BLaER1 treated with 17β-estradiol and CSF1 and Interleukin-3, amounts not matched to agents 10 nM and 100 nM (cell line): ENCODE results near the gene ARHGEF40.

Experiments used
- H3K27ac ChIP-seq, 11 experiments: shearing (Covaris generic); formaldehyde crosslinking; 2 replicates each; pipeline ENCODE4 v1.8.1; 2022
- H3K27me3 ChIP-seq, 11 experiments: shearing (Covaris generic); formaldehyde crosslinking; 2 replicates each; pipeline ENCODE4 v1.8.1; 2022
- H3K36me3 ChIP-seq, 11 experiments: shearing (Covaris generic); formaldehyde crosslinking; 2 replicates each; pipeline ENCODE4 v1.8.1; 2022
- H3K4me1 ChIP-seq, 10 experiments: shearing (Covaris generic); formaldehyde crosslinking; 2 replicates each; pipeline ENCODE4 v1.8.1; 2022
- H3K4me2 ChIP-seq, 11 experiments: shearing (Covaris generic); formaldehyde crosslinking; 2 replicates each; pipeline ENCODE4 v1.8.1; 2022
- H3K4me3 ChIP-seq, 10 experiments: shearing (Covaris generic); formaldehyde crosslinking; 2 replicates each; pipeline ENCODE4 v1.8.1; 2022
- H3K9ac ChIP-seq, 11 experiments: shearing (Covaris generic); formaldehyde crosslinking; 2 replicates each; pipeline ENCODE4 v1.8.1; 2022
- H3K9me3 ChIP-seq, 11 experiments: shearing (Covaris generic); formaldehyde crosslinking; replicated peaks in 1 of 11; 2 replicates each; pipeline ENCODE4 v1.8.1; 2022
- H4K20me1 ChIP-seq, 11 experiments: shearing (Covaris generic); formaldehyde crosslinking; 2 replicates each; pipeline ENCODE4 v1.8.1; 2022
- Cebpa-rat ChIP-seq, 11 experiments: shearing (Covaris generic); IDR thresholded peaks; 2 replicates each; pipeline ENCODE4 v1.8.1; 2022

The ARHGEF40 gene

DNA sequence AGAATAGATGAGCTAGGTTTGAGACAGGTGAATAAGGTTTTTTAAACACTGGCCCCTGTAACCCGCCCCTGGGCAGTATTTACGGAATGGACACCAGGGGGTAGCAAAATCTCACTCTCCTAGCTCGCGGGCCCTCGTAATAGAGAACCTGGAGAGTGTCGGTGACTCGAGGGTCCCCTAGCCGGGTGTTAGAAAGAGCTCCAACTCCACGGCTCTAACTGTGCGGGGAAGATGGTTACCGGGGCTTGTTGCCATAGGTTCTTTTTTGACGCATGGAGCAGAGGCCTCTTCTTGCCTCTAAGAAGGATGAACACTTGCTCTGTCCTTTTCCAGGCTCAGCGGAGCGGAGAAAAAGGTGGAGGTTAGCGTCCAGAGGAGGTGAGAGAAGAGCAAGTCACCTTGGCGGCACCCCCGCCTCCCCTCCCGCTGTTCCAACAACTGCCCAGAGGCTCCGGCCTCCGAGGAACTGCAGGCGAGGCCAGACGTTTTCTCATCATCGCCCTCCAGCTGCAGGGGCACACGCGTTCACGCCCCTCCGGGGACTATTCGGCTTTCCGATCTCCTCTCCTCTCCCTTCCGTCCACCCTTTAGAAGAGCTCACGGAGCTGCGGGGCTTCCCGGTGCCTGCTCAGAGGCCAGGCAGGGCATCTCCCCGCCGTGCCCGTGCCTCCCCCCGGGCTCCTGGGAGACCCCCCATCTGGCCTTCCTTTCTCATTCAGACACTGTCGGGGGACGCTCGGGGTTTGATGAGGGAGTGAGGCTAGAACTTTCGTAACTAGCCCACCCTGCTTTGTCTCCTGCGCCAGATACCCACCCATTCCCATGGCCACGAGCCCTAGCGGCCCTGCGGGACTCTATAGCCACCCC lies 1.4 kb upstream of the ARHGEF40 start:
- peaks cover 0 to 9% (median 0%) of the 10 kb centered on the region in 11 experiments; a peak in 10 of 22 replicates for H3K36me3 ChIP-seq
- peak overlapping the region; percentile 84 to 90 (median 86); a peak in 21 of 22 replicates for H3K9ac ChIP-seq
- H3K27ac ChIP-seq, result peak overlapping the region in 6 of 11 experiments; percentile 92 to 97 (median 93); a peak in 6 of 22 replicates
- H3K4me3 ChIP-seq, result peak overlapping the region; percentile 71 to 87 (median 78)
- H3K27me3 ChIP-seq, result peaks cover 10 to 22% (median 18%) of the 10 kb centered on the region in 11 experiments; a peak in 21 of 22 replicates
- no peaks in the 10 kb centered on the region for H3K9me3 ChIP-seq
- peaks cover 0 to 14% (median 0%) of the 10 kb centered on the region in 11 experiments; a peak in 5 of 22 replicates for H4K20me1 ChIP-seq
- H3K4me1 ChIP-seq, result peaks cover 36 to 48% (median 41%) of the 10 kb centered on the region in 10 experiments
- peak overlapping the region; percentile 88 to 99 (median 98) for H3K4me2 ChIP-seq
- no peak for TF ChIP-seq Cebpa-rat (IDR thresholded peaks at IDR 0.05)

DNA sequence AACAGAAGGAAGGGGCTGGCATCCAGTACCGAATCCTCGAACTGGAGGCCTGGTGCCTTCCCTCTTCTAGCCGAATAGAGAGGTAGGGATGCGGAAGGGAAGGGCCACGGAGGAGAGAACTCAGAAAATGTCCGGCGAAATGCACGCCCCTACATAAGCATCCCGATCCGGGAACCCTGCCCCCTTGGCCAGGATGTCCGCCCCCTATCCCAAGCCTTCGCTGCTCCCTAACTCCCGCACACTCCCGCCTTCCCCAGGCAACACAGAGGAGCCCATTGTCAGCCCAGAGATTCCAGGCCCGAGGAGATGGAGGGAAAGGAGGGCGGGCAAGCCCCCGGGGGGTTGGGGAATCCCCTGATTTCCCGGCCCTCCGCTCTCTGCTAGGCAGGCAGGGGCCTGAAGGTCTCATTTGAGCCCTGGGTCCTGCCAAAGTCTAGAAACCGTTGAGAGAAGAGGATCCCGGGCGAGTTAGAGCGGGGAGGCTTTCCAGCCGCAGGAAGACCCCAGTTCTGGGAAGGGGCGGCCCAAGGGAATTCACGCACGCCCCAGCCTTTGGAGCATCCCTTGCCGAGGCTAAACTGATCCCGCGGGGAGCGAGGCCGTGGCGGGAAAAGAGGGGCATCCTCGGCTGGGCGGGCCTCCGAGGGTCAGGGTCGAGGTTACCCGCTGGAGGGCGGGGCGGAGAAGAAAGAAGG lies 569 bp upstream of the ARHGEF40 start:
- no peak for TF ChIP-seq Cebpa-rat (IDR thresholded peaks at IDR 0.05)
- H3K4me2 ChIP-seq, result peak overlapping the region; percentile 88 to 99 (median 98)
- H3K4me3 ChIP-seq, result peak overlapping the region; percentile 71 to 87 (median 78)
- no peaks in the 10 kb centered on the region for H3K9me3 ChIP-seq
- H3K27ac ChIP-seq, result peak overlapping the region in 10 of 11 experiments; percentile 83 to 97 (median 92); a peak in 19 of 22 replicates
- H4K20me1 ChIP-seq, result peaks cover 0 to 14% (median 0%) of the 10 kb centered on the region in 11 experiments; a peak in 5 of 22 replicates
- H3K4me1 ChIP-seq, result peaks cover 41 to 54% (median 48%) of the 10 kb centered on the region in 10 experiments
- H3K36me3 ChIP-seq, result peaks cover 0 to 17% (median 7%) of the 10 kb centered on the region in 11 experiments; a peak in 14 of 22 replicates
- H3K9ac ChIP-seq, result peak overlapping the region; percentile 84 to 90 (median 86)
- peaks cover 10 to 22% (median 18%) of the 10 kb centered on the region in 11 experiments; a peak in 21 of 22 replicates for H3K27me3 ChIP-seq

GRCh38 chr14:21070610-21071224 lies 613 bp downstream of the ARHGEF40 start:
- H3K4me2 ChIP-seq, result peak overlapping the region; percentile 88 to 99 (median 98)
- H3K27me3 ChIP-seq, result peaks cover 10 to 22% (median 18%) of the 10 kb centered on the region in 11 experiments; a peak in 21 of 22 replicates
- peak overlapping the region; percentile 84 to 90 (median 86) for H3K9ac ChIP-seq
- no peaks in the 10 kb centered on the region for H3K9me3 ChIP-seq
- peak overlapping the region; percentile 69 to 97 (median 92) for H3K27ac ChIP-seq
- H3K4me1 ChIP-seq, result peaks cover 41 to 59% (median 51%) of the 10 kb centered on the region in 10 experiments
- no peak for TF ChIP-seq Cebpa-rat (IDR thresholded peaks at IDR 0.05)
- H3K36me3 ChIP-seq, result peaks cover 0 to 29% (median 18%) of the 10 kb centered on the region in 11 experiments; a peak in 19 of 22 replicates
- peak overlapping the region; percentile 71 to 87 (median 78) for H3K4me3 ChIP-seq
- H4K20me1 ChIP-seq, result peaks cover 0 to 15% (median 0%) of the 10 kb centered on the region in 11 experiments; a peak in 5 of 22 replicates

- Histone ChIP-seq H3K36me3 (peaks cover 4 to 36% (median 25%) of the 10 kb centered on the region in 11 experiments; a peak in 21 of 22 replicates), H3K4me2 (peak overlapping the region; percentile 88 to 99 (median 98)), H3K4me3 (peak overlapping the region; percentile 71 to 87 (median 78)), H4K20me1 (peaks cover 0 to 15% (median 0%) of the 10 kb centered on the region in 11 experiments; a peak in 5 of 22 replicates), H3K27me3 (peaks cover 10 to 22% (median 18%) of the 10 kb centered on the region in 11 experiments; a peak in 21 of 22 replicates), H3K4me1 (peaks cover 41 to 59% (median 51%) of the 10 kb centered on the region in 10 experiments), H3K27ac (peak overlapping the region; percentile 69 to 97 (median 92)), H3K9me3 (no peaks in the 10 kb centered on the region), H3K9ac (peak overlapping the region; percentile 84 to 90 (median 86))
- no peak for TF ChIP-seq Cebpa-rat (IDR thresholded peaks at IDR 0.05)
Measured at GRCh38 chr14:21071225-21072030, 1.3 kb downstream of the ARHGEF40 start.

DNA sequence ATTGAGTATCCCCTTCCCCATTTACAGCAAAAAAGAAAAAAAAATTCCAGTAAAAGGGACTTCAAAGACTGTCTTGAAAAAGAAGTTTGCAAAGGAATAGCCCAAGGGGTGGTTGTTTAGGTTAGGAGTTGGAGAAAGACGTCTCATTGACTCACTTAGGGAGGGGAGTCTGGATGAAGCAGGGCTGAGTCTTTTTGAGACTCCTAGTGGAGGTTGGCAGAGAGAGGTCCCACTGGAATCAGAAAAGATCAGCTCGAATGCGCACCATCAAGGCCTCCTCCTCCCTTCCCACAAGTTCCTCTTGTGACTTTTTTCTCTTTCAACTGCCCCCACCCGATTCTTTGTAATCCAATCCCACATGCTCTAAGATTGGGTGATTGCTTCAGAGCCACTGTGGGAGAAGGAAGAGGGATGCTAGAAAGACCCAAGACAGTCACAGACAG lies 1.9 kb downstream of the ARHGEF40 start:
- Histone ChIP-seq H3K27me3 (peaks cover 10 to 22% (median 18%) of the 10 kb centered on the region in 11 experiments; a peak in 21 of 22 replicates), H4K20me1 (peaks cover 0 to 15% (median 0%) of the 10 kb centered on the region in 11 experiments; a peak in 5 of 22 replicates), H3K27ac (peak overlapping the region; percentile 48 to 97 (median 92)), H3K9me3 (no peaks in the 10 kb centered on the region), H3K9ac (peak overlapping the region; percentile 75 to 90 (median 85); a peak in 21 of 22 replicates), H3K36me3 (peaks cover 10 to 42% (median 31%) of the 10 kb centered on the region in 11 experiments; a peak in 21 of 22 replicates), H3K4me2 (peak overlapping the region; percentile 88 to 99 (median 98)), H3K4me3 (peak overlapping the region; percentile 71 to 87 (median 78)), H3K4me1 (peaks cover 41 to 59% (median 51%) of the 10 kb centered on the region in 10 experiments)
- peak in 8 of 11 experiments; percentile 38 to 71 (median 62); a peak in 13 of 22 replicates for TF ChIP-seq Cebpa-rat (IDR thresholded peaks at IDR 0.05)

DNA sequence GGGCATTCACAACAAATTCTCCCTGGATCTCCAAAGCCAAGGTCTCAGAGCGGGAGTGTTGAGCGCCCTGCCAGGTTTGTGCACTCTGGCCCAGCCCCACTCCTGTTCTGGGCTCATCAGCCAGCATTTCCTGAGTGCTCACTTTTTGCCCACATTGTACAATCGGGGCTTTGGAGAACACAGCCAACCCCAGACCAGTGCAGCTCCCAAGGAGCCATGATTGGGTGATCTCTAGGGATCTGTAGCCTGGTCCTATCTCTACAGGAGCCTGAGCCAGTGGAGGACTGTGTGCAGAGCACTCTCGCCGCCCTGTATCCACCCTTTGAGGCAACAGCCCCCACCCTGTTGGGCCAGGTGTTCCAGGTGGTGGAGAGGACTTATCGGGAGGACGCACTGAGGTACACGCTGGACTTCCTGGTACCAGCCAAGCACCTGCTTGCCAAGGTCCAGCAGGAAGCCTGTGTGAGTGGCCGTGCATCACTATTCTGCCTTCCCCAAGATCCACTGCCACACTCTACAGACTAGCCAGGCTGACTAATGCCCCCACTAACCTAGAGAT lies 2.8 kb downstream of the ARHGEF40 start:
- Histone ChIP-seq H3K4me3 (peak overlapping the region in 8 of 10 experiments; percentile 71 to 87 (median 78); a peak in 14 of 20 replicates), H3K9ac (peak overlapping the region; percentile 2 to 90 (median 85); a peak in 20 of 22 replicates), H4K20me1 (peaks cover 0 to 15% (median 0%) of the 10 kb centered on the region in 11 experiments; a peak in 5 of 22 replicates), H3K36me3 (peaks cover 10 to 50% (median 36%) of the 10 kb centered on the region in 11 experiments; a peak in 21 of 22 replicates), H3K4me2 (peak overlapping the region; percentile 88 to 99 (median 98)), H3K27ac (peak overlapping the region in 10 of 11 experiments; percentile 83 to 97 (median 92); a peak in 20 of 22 replicates), H3K4me1 (peaks cover 45 to 61% (median 56%) of the 10 kb centered on the region in 10 experiments), H3K27me3 (peaks cover 10 to 22% (median 18%) of the 10 kb centered on the region in 11 experiments; a peak in 21 of 22 replicates), H3K9me3 (no peaks in the 10 kb centered on the region)
- TF ChIP-seq Cebpa-rat (IDR thresholded peaks at IDR 0.05), result no peak

GRCh38 chr14:21073921-21074320 lies 3.8 kb downstream of the ARHGEF40 start:
- Histone ChIP-seq H3K4me2 (peak overlapping the region; percentile 88 to 99 (median 98); a peak in 21 of 22 replicates), H3K9me3 (no peaks in the 10 kb centered on the region), H3K27ac (peak overlapping the region in 7 of 11 experiments; percentile 6 to 97 (median 92); a peak in 10 of 22 replicates), H4K20me1 (peaks cover 0 to 23% (median 0%) of the 10 kb centered on the region in 11 experiments; a peak in 8 of 22 replicates), H3K4me1 (peaks cover 39 to 65% (median 54%) of the 10 kb centered on the region in 10 experiments), H3K4me3 (no peak overlapping the region), H3K9ac (peak overlapping the region in 1 of 11 experiments; percentile 11; a peak in 1 of 22 replicates), H3K27me3 (peaks cover 7 to 14% (median 10%) of the 10 kb centered on the region in 11 experiments; a peak in 21 of 22 replicates), H3K36me3 (peaks cover 18 to 61% (median 47%) of the 10 kb centered on the region in 11 experiments; a peak in 21 of 22 replicates)
- no peak for TF ChIP-seq Cebpa-rat (IDR thresholded peaks at IDR 0.05)
